DND-41 (cell line): ENCODE results near the gene ZNF236.

Experiments
- EZH2 ChIP-seq: IDR thresholded peaks from 3 replicates; pipeline ENCODE4 v1.6.1; 2012; ENCODE audit warnings: borderline replicate concordance, low read depth, mild to moderate bottlenecking, moderate library complexity, low read length, inconsistent platforms; ENCODE audit not compliant: severe bottlenecking
- TF ChIP-seq, protein P1 (sequence below): IDR thresholded peaks from 2 replicates; pipeline ENCODE4 v1.5.1; 2012; ENCODE audit warnings: borderline replicate concordance, low read length, moderate library complexity, mild to moderate bottlenecking; ENCODE audit not compliant: poor library complexity, severe bottlenecking; ENCODE audit errors: extremely low read depth

DNA sequence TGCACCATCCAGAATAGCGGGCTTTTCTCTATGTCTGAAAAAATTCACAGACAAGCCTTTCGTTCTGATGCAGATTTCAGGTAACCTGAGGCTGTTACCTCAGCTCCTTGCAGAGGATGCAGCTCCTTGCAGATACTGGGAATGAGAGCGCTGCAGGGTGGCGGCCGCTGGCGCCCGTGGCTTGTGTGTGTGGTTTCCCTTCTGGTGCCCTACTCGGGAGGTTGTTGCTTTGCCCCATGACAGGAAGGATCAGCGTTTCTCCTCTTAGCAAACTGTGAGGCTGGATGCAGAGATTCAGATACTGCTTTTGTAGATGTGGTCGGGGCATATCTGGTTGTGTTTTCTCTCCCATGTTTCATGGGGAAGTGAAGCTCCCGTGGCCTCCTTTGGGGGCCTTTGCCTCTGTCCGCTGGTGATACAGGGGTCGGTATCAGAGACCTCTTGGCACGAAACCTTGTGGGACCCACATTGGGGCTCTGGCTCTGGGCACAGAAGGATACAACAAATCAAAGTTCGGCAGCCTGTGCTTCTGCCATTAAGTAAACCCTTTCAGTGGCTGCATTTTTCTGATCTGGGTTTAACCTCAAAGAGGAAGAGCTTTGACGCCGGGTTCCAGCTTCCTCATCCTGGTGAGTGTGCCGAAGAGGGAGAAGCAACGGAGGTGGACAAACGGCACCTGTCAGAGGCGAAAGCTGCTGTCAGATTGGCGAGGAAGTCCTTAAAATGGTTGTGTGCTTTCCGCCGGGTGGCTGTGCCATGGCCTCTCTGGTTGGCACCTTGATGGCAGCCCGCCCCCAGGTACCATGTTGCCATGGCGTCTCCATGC, 182.4 kb downstream of the ZNF236 start:
- TF ChIP-seq, protein P1, sequence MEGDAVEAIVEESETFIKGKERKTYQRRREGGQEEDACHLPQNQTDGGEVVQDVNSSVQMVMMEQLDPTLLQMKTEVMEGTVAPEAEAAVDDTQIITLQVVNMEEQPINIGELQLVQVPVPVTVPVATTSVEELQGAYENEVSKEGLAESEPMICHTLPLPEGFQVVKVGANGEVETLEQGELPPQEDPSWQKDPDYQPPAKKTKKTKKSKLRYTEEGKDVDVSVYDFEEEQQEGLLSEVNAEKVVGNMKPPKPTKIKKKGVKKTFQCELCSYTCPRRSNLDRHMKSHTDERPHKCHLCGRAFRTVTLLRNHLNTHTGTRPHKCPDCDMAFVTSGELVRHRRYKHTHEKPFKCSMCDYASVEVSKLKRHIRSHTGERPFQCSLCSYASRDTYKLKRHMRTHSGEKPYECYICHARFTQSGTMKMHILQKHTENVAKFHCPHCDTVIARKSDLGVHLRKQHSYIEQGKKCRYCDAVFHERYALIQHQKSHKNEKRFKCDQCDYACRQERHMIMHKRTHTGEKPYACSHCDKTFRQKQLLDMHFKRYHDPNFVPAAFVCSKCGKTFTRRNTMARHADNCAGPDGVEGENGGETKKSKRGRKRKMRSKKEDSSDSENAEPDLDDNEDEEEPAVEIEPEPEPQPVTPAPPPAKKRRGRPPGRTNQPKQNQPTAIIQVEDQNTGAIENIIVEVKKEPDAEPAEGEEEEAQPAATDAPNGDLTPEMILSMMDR: no peak
- TF ChIP-seq EZH2: no peak
